Astrocyte (in vitro differentiated cells and primary cell): ENCODE results near the gene LRMDA.

Source experiments
- CTCF ChIP-seq: IDR thresholded peaks from 2 replicates; pipeline ENCODE4 v1.5.1; 2011; ENCODE audit warnings: low read depth, mild to moderate bottlenecking, inconsistent platforms, low read length, moderate library complexity; ENCODE audit not compliant: insufficient read depth
- EZH2 ChIP-seq: IDR thresholded peaks from 2 replicates; pipeline ENCODE4 v1.6.1; 2012; ENCODE audit warnings: mild to moderate bottlenecking, low read length, inconsistent platforms; ENCODE audit not compliant: insufficient read depth

GRCh38 chr10:76291175-76291574 is 859.8 kb downstream of the LRMDA start:
- TF ChIP-seq EZH2 (no peak), CTCF (no peak)
